Fibroblast of lung (primary cell): Measurements from ENCODE around the gene PAM.

ENCODE experiments used
- CTCF ChIP-seq, 2 donors: IDR thresholded peaks in 1 of 2; conservative IDR thresholded peaks in 1 of 2; 1 replicate in 1 of 2; 2 replicates in 1 of 2; pipeline ENCODE4 v1.5.1; 2011 to 2012; ENCODE audit warnings: low read length in 2 of 2, control low read depth in 1 of 2, inconsistent platforms in 1 of 2, low read depth in 1 of 2, mild to moderate bottlenecking in 1 of 2
- EZH2 ChIP-seq: IDR thresholded peaks from 2 replicates; pipeline ENCODE4 v1.5.1; 2012; ENCODE audit warnings: low read length, control low read depth, mild to moderate bottlenecking; ENCODE audit errors: missing control alignments

DNA sequence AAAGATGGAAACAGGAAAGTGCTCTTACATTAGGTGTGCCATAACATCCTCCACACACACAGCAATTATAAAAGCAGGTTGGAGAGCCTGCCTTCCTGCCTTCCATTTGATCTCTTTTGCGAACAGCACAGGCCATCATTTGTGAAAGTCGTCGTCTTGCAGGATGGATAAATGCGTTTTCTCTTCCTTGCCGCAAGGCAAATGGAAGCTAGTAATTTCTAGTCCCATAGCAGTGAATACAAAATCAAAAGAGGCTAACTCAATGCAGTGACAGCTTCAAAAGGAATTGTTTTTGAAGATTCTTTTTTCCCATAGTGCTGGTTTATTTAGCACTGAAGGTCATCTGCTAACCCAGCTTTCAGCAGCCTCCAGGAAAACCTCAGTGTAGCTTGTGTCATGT is 186.0 kb downstream of the PAM start:
- TF ChIP-seq CTCF (conservative IDR thresholded peaks at IDR 0.05 in 1 of 2, IDR thresholded peaks at IDR 0.05 in 1 of 2; ENCODE audit: low read depth in 1 of 2, low read length in 2 of 2) (no peak), EZH2 (no peak)
